Skin epidermis (tissue), 12 donors: ENCODE measurements around the gene MSS51.
A peak's percentile ranks its signal among the peaks of the same experiment; 100 is the strongest.
"Not testable (repeated sequence)": the region's sequence is repeated elsewhere in the genome, so short reads cannot be mapped to it uniquely, and the experiment has no call there.

Source experiments
- H3K27ac ChIP-seq, 21 experiments: fragments of 200-600 bp; sonication (generic) in 11 of 21; one replicate each; pipeline ENCODE4 v1.5.0; 2020; ENCODE audit warnings: mild to moderate bottlenecking in 3 of 21, inconsistent platforms in 2 of 21, moderate library complexity in 2 of 21
- H3K4me3 ChIP-seq, 7 experiments: fragments of 200-600 bp; sonication (generic) in 2 of 7; one replicate each; pipeline ENCODE4 v1.5.0; 2020; ENCODE audit warnings: inconsistent platforms in 2 of 7, mild to moderate bottlenecking in 2 of 7, moderate library complexity in 1 of 7

Gene MSS51

DNA sequence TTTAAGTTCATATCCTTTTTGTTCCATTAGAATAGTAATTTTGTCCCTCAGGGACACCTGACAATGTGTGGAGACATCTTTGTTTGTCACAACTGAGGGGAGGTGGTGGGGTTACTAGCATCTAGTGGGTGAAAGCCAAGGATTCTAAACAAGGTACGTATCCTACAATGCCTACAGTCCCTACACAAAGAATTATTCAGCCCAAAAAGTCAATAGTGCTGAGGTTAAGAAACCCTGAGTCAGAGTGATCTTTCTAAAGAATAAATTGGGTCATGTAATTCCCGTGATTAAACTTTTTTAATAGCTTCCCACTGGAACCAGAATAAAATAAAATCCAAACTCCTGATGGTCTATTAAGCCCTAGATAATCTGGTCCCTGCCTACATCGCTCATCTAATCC is 16.8 kb downstream of the MSS51 start:
- Histone ChIP-seq H3K4me3 (no peak overlapping the region), H3K27ac (no peak overlapping the region)

DNA sequence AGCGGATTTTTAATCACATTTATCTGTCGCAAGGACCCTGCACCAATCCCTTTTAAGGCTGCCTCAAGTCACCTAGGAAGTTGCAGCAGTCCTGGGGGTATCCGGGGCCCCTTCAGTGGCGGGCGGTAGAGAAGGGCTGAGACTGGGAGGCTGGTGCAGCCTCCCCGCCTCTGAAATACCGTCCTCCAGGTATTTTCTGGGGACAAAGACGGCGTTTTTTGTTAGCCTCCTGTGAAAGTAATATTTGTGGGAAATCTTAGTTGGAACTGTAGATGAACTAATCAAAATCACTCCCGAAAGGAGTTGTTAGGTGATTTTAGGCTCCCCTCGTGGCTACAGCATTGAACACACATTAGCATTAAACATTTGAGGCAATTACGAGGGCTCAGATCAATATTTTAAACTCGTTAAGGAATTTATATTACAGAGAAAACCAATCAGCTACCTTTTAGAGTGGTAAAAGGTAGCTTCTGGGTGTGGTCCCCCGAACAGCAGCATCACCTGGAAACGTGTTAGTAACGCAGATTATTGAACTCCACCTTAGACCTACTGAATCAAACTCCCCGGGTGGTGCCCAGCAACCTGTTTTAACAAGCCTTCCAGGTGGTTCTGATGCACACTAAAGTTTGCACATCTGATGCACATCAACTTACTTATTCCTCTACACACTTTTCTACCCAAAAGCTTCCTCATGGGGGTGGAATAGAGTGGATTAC is 19.0 kb downstream of the MSS51 start:
- Histone ChIP-seq H3K27ac (peak overlapping the region in 20 of 21 experiments; percentile 83 to 100 (median 92)), H3K4me3 (peak overlapping the region; percentile 66 to 99 (median 84))

DNA sequence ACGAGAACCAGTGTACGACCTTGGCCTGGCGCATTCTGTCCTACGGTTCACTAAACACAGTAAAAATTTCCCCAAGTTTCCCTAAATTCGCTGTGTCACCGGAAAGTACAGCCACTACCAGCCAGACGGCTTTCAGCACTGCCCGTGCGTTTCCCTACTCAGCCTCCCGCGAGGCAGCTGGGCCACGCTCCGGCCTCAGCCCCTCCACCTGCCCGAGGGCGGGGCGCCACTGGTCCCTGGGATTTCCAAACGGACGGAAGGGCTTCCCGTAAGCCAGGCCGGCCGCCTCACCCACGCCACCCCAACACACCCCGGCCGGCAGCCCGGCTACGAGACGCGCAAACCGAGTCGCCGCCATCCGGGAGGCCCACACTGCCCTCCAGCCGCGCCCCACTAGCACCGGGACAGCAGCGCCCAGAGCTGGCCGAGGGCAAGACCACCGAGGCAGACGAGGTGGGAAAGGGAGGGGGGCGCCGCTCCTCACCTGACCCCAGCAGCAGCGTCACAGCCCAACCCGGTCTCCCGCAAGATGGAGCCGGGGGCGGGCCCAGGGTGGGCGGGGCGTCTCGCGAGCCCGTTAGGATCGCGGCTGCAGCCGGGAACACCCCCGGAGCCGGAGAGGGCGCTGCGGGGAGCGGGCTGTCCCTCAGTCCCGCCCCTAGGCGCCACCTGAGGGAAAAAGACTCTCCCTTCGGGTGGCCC is 19.7 kb downstream of the MSS51 start, which contains the start of gene ANXA7:
TSS of gene ANXA7 (minus strand) at position 531 of the 702 bp plus-strand sequence. CDS start 13,202 bp downstream, outside the sequence.
- H3K27ac ChIP-seq = peak within 1 kb of the TSS; percentile 72 to 100 (median 92)
- H3K4me3 ChIP-seq = peak within 1 kb of the TSS; percentile 66 to 99 (median 84)

DNA sequence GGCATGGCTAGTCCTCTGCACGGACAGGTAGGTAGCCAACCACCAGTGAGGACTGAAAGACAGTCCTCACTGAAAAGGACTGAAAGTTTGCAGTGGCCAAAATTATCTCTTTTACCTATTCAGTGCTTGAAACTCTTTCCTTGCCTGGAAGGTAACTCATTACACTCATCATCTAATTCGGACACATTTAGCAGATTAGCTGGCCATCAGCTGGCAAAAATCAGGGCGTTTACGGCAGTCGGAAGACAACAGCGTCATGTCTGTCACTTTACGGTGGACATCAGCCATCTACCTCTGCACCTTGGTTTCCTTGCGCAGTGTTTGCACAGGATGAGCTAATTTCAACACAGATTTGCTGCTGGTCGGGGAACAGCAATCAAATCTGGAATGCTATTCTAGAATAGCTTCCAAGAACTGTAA is 20.2 kb downstream of the MSS51 start:
- Histone ChIP-seq H3K27ac (peak overlapping the region; percentile 72 to 100 (median 92)), H3K4me3 (peak overlapping the region; percentile 66 to 99 (median 84))

DNA sequence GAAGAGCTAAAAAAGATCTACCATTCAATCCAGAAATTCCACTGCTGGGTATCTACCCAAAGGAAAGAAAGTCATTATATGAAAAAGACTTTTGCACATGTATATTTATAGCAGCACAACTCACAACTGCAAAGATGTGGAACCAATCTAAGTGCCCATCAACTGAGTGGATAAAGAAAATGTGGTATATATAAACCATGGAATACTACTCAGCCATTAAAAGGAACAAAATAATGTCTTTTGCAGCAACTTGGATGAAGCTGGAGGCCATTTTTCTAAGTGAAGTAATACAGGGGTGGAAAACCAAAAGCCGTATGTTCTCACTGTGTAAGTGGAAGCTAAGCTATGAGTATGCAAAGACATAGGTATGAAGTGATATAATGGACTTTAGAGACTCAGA is 22.5 kb downstream of the MSS51 start:
- no peak overlapping the region for H3K4me3 ChIP-seq
- no peak overlapping the region for H3K27ac ChIP-seq

DNA sequence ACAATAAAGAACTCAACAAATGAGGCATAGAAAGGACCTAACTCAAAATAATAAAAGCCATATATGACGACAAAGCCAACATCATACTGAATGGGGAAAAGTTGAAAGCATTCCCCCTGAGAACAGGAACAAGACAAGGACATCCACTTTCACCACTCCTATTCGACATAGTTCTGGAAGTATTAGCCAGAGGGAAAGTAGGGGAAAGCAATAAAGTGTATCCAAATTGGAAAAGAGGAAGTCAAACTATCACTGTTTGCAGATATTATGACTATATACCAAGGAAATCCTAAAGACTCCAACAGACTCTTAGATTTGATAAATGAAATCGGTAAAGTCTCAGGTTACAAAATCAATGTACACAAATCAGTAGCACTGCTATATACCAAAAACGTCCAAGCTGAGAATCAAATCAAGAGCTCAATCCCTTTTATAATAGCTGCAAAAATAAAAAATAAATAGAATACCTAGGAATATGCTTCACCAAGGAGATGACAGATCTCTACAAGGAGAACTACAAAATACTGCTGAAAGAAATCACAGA is 24.3 kb downstream of the MSS51 start:
- H3K4me3 ChIP-seq = no peak overlapping the region
- H3K27ac ChIP-seq = no peak overlapping the region

DNA sequence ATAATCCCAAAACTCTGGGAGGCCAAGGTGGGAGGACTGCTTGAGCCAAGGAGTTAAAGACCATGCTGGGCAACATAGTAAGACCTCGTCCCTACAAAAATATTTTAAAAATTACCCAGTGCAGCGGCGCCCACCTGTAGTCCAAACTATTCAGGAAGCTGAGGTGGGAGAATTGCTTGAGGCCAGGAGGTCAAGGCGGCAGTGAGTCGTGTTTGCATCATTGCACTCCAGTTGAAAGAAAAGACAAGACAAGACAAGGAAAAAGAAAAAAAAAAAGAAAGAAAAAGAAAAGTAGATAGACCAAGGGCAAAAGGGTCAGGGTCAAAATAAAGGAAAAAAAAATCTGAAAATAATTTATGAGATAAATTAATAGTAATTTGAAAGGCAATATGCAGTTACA is 25.3 kb downstream of the MSS51 start:
- Histone ChIP-seq H3K27ac (no peak overlapping the region), H3K4me3 (no peak overlapping the region)

DNA sequence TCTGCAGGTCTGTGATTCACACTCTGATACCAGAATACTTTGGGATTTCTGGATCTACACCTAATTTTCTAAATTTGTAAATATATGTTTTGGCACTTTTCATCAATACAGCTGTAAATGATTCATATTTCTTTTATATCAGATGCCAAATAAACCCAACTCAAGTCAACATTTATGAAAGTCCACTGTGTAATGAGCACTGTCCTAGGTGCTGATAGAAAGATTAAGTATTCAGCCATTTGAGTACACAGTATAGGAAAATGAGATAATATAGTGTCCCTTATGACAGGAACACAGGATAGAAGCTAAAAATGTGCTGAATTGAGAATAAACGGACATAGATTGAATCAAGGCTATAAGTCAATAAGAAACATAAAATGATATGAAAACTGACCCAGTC is 25.9 kb downstream of the MSS51 start:
- Histone ChIP-seq H3K27ac (no peak overlapping the region), H3K4me3 (no peak overlapping the region)

DNA sequence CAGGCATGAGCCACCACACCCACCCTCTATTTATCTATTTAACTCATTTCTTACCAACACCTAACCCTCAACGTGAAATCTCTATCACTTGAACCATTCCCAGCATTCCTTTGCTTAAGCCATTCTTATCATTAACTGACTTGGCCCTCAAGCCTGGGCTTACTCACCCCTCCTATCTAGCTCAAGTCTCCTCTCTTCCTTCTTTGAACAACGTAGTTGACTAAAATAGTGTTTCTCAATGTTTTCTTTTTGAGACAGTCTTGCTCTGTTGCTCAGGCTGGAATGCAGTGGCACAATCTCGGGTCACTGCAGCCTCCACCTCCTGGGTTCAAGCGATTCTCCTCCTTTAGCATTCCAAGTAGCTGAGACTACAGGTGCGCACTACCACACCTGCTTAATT is 26.5 kb downstream of the MSS51 start:
- Histone ChIP-seq H3K27ac (no peak overlapping the region), H3K4me3 (no peak overlapping the region)

DNA sequence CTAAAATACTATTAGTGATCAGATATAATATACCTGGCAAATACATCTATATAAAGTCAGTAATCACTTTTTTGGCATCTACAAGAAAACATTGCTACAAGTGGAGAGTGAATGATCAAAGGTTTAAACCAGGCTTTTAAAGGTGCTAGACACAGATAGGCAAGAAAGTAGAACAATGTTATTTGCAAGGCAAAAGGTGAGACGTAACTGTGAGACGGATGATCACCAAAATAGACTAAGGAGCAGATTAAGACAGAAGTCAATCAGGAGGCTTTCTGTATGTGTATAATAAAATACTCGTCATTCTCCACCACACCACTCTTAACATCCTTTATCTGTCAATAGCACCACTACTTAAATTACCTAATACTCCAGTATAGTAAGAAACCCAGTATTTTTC is 27.8 kb downstream of the MSS51 start:
- H3K27ac ChIP-seq = no peak overlapping the region
- no peak overlapping the region for H3K4me3 ChIP-seq

DNA sequence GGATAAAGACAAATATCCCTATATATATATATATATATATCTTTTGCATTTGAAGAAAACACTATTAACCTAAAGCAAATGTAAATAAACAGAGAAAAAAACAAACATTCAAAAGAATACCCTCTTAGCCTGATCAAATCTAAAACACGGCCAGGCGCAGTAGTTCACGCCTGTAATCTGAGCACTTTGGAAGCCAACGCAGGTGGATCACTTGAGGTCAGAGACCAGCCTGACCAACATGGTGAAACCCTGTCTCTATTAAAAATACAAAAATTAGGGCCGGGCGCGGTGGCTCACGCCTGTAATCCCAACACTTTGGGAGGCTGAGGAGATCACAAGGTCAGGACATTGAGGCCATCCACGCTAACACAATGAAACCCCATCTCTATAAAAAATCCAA is 28.7 kb downstream of the MSS51 start:
- Histone ChIP-seq H3K4me3 (no peak overlapping the region), H3K27ac (no peak overlapping the region)

DNA sequence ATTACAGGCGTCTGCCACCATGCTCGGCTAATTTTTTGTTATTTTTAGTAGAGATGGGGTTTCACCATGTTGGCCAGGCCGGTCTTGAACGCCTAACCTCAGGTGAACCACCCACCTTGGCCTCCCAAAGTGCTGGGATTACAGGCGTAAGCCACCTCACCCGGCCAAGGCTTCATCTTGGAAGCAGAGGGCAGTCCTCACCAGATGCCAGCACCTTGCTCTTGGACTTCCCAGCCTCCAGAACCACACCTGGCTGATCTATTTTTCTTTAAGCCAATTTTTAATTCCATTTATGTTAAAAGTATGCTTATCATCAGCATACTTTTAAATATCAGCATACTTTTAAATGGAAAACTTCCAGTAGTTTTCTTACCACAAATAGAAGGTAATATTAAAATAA is 31.7 kb downstream of the MSS51 start:
- H3K4me3 ChIP-seq = no peak overlapping the region
- H3K27ac ChIP-seq = no peak overlapping the region

DNA sequence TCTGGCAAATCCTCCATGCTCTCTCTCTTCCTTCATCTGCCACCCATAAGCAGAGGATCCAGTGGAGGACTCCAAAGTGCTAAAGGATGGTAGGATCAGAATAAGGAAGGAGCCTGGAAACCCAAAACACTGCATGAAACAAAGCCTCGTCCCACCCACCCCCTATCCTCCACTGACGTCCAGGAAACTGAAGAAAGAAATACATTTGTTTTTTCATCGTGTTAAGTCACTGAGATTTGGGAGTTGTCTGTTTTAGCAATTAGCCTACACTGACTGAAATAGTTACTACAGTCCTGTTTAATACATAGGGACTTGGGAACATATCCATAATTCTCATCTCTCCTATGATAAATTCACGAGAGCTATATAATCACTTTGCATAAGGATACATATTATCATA is 34.3 kb downstream of the MSS51 start:
- H3K4me3 ChIP-seq = no peak overlapping the region
- H3K27ac ChIP-seq = no peak overlapping the region

DNA sequence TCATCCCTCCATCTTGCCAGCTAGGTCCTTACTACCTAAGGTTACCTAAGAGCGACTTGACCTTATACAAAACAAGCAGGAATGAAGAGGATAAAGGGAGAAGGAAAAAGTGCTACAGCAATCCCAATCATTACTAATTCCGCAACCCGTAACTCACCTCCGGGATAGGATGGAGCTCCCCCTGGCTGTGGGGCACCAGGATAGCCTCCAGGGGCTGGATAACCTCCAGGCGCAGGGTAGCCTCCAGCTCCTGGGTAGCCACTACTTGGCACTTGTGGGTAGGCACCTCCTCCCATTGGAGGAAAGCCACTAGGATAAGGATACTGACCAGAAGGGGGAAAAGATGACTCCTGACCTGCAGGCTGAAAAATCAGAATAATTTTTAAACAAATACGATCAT is 35.3 kb downstream of the MSS51 start:
- Histone ChIP-seq H3K27ac (no peak overlapping the region), H3K4me3 (no peak overlapping the region)

DNA sequence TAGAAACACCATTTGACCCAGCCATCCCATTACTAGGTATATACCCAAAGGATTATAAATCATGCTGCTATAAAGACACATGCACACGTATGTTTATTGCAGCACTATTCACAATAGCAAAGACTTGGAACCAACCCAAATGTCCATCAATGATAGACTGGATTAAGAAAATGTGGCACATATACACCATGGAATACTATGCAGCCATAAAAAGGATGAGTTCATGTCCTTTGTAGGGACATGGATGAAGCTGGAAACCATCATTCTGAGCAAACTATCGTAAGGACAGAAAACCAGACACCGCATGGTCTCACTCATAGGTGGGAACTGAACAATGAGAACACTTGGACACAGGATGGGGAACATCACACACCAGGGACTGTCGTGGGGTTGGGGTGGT is 39.0 kb downstream of the MSS51 start:
- H3K27ac ChIP-seq, H3K4me3 ChIP-seq: not testable (repeated sequence)

DNA sequence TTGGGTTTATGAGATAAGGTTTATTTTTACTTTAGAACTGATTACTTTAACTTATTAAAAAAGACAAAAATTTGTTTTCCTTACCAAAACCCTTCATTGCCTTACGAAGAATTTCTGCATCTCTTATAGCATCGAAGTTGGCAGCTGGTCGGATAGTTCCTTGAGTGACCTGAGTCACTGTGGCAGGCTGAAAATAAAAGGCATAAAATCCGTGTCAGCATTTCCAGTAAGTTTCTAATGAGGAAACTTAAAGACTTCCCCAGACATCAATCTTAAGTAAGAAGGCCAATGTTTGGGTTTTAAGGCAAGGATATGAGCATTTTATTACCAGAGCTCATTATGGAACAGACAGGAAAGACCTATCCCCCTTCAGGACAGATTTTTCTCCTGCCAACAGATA is 45.1 kb downstream of the MSS51 start:
- H3K4me3 ChIP-seq = no peak overlapping the region
- no peak overlapping the region for H3K27ac ChIP-seq

DNA sequence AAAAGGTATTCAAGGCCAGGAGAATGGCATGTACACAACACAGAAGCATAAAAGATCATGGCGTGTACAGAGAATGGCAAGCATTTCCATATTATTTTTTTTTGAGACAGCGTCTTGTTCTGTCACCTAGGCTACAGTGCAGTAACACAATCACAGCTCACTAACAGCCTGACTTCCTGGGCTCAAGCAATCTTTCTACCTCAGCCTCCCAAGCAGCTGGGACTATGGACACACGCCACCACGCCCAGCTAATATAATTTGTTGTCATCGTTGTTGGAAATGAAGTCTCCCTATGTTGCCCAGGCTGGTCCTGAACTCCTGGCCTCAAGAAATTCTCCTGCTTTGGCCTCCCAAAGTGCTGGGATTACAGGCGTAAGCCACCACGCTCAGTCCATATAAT is 46.8 kb downstream of the MSS51 start:
- Histone ChIP-seq H3K27ac (no peak overlapping the region), H3K4me3 (no peak overlapping the region)

DNA sequence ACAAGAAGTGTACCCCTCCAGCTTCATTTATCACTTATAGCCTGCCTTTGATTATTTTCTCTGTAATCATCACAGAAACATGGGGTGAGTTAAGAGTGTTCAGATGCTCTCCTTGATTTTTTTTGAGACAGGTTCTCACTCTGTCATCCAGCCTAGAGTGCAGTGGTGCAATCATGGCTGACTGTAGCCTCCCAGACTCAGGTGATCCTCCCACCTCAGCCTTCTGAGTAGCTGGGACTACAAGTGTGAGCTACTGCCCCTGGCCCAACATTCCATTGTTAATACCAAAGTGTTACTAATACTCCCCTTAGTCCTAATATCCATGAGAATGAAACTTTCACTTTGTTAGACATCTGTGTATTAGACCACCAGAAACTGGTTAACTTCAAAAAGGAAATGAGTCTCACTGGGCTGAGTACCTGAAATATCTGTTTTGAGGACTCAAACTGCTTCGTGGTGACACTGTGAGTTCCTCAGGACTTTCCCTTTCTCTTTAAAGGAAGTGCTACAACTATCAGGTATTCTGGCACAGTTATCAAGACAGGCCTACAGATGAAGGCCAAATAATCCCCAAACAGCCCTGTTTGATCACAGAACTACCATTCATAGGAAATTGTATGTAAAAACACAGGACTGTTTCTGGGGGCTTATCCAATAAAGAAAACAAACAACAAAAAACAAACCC is 54.2 kb downstream of the MSS51 start:
- no peak overlapping the region for H3K4me3 ChIP-seq
- H3K27ac ChIP-seq = no peak overlapping the region

DNA sequence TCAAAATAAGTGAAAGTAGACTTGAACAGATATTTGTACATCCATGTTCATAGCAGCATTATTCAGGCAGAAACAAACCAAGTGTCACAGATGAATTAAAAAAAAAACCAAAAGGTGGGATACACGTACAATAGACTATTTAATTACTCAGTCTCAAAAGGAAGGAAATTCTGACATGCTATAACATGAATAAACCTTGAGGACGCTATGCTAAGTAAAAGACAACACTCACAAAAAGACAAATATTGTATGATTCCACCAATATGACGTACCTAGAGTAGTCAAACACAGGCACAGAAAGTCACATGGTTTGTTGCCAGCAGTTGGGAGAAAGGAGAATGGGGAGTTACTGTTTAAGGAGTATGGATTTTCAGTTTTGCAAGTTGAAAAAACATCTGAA is 56.7 kb downstream of the MSS51 start:
- Histone ChIP-seq H3K27ac (no peak overlapping the region), H3K4me3 (no peak overlapping the region)
